HG03571 (cell line): Measurements from ENCODE around the gene IFITM10.

Experiments used
- ATAC-seq: cut with Tn5 transposase; IDR thresholded peaks from one replicate; pipeline ENCODE4 v1.9.1; 2021; ENCODE audit not compliant: unreplicated experiment

IFITM10 gene

DNA sequence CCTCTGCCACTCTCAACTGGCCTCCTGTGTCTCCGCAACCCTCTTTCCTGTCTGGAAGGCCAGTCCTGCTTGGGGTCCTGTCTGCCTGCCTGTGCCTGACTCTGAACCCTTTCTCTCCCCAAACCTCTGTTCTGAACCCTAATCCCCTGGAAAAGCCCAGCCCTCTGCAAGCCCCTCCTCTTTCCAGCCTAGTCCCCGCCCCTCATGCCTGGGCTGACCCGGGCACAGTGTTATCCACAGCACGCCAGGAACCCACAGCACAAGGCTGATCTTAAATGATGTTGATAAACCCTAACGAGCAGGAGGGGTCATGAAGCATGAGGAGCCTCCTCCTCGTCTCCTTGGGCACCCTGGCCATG, at the start of gene IFITM10:
IFITM10 (minus strand) TSS at position 115 of the 359 bp plus-strand sequence. CDS start 153 bp downstream, outside the sequence.
- ATAC-seq = no peak

GRCh38 chr11:1797391-1798125, 47.2 kb upstream of the IFITM10 start:
- no peak for ATAC-seq

DNA sequence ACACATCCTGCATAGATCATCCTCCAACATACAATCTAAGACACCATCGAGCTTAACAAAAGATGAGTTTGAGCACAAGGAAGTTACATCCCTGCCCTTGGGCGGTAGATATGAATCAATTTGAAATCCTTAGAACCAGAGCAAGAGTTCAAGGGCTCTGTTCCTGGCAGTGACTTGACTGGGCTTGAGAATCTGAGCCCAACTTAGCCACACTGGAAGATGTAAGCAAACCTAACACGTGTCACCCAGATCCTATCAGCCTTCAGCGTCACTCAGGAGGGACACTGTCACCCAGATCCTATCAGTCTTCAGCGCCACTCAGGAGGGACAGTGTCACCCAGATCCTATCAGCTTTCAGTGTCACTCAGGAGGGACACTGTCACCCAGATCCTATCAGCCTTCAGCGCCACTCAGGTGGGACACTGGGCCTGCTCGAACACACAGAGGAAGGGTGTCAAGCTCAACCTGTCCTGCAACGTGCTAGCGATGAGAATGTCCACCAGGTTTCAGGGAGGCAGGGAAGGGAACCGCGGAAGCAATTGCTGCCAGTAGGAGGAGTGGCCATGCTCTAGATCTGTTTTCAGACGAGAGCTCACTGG, 46.1 kb upstream of the IFITM10 start:
- no peak for ATAC-seq

DNA sequence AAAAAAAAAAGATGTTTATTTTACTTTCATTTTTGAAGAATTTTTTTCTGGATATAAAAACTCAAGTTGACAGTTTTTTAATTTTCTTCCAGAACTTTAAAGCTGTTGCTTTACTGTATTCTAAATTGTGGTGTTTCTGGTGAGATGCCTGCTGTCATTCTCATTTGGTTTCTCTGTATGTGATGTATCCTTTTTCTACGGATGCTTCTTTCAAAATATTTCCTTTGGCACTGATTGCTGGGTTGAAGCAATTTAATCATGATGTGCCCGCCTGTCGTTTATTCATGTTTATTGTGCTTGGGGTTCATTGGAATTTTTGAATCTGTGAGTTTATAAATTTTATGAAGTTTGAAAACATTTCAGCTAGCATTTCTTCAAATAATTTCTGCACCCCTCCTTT, 42.7 kb upstream of the IFITM10 start:
- ATAC-seq = no peak

DNA sequence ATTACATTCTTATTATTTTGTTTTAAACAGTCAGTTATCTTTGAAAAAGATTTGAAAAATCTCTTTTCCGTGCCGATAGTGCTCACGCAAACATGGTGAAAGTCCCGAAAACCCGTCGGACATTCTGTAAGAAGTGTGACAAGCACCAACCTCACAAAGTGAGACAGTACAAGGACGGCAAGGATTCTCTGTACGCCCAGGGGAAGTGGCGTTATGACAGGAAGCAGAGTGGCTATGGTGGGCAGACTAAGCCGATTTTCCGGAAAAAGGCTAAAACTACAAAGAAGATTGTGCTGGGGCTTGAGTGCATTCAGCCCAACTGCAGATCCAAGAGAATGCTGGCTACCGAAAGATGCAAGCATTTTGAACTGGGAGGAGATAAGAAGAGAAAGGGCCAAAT, 42.1 kb upstream of the IFITM10 start:
- no peak for ATAC-seq

DNA sequence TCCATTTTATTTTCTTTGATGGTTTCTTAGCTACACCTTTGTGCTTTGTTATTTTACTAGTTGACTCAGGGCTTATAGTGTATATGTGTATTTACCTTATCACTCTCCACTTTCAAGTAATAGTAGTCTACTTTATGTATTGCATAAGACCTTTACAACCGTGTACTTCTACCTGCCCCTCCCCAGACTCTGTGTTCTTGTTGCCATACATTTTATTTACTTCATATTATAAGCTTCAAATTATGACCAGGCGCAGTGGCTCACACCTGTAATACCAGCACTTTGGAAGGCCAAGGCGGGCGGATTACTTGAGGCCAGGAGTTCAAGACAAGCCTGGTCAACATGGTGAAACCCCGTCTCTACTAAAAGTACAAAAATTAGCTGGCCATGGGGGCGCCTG, 41.5 kb upstream of the IFITM10 start:
- no peak for ATAC-seq

DNA sequence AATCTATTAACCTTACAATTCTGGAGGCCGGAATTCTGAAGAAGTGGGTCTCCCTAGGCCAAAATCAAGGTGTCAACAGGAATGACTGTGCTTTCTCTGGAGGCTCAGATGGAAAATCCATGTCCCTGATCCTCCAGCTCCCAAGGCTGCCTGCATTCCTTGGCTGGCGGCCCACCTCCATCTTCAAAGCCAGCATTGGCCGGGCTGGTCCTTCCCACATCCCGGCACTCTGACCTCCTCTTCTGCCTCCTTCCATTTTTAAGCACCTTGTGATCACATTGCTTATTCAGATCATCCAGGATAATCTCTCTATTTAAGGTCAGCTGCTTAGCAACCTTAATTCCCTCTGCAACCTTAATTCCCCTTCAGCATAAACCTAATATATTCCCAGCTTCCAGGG, 36.1 kb upstream of the IFITM10 start:
- no peak for ATAC-seq

- ATAC-seq = no peak
Measured at GRCh38 chr11:1785749-1786413, 35.5 kb upstream of the IFITM10 start.

DNA sequence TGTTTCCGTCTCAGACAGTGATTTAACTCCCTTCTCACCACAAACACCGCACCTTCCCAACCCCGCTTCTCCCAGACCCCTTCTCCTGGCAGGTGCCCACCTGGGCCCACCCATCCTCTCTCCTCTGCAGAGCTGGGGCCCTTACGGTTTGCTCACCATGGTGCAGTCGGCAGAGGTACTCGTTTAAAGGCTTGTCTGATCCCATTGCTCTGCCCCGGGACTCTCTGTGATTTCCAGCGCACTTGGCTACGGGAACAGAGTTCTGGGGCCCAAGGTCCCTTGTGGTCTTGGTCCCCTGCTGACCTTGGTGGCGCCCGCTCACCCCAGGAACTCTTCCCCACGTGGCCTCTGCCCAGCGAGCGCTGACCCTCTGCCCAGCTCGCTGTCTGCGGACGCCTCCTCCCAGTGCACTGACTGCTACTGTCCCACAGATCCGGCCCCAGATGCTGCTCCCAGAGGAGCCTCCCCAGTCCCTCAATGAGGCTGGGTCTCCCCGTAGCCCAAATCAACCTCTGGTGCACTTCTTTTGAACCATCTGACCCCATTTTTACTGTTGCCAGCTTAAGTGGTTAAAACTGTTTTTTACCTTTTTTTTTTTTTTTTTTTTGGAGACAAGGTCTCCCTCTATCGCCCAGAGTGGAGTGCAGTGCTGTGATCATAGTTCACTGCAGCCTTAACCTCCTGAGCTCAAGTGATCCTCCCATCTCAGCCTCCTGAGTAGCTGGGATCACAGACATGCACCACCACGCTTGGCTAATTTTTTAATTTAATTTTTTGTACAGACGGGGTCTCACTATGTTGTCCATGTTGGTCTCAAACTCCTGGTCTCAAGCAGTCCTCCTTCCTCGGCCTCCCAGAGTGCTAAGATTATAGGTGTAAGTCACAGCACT, 34.6 kb upstream of the IFITM10 start:
- no peak for ATAC-seq

- ATAC-seq = no peak
Measured at GRCh38 chr11:1783725-1784529, 33.5 kb upstream of the IFITM10 start.

DNA sequence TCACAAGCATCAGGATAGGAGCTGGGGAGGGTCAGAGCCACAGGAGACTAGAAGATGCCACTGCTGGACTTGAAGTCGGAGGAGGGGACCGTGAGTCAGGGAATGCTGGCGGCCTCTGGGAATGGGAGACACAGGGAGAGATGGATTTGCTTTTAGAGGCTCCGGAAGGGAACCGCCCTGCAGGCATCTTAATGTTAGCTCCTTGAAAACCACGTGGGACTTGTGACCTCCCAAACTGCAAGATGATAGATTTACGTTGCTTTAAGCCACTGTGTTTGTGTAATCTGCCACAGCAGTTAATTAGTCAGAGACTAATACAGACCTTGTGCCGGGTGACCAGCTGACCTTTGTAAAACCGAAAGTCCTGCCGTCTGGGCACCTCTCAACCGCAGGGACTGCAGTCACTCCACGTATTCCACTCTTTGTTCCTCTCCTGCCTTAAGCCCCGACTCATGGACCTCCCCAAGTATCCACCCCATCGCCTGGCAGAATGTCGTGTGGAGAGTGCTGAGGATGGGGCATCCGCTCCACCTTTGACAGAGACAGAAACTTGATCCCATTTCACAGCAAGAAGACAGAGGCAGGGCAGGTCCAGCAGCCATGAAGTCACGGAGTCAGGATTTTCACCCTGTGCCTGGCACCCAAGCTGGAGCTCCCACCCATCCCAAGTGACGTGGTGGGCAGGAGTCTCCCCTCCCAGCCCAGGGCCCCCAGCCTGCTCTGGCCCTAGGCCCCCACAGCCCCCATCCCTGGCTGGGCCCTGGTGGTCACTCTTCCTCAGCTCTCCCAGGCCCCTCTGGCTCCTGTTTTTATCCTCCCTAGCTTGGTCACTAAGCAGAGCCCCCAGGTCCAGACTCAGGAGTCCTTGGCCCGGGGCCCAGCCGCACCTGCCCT, 32.7 kb upstream of the IFITM10 start:
- ATAC-seq = no peak

- ATAC-seq = no peak
Measured at GRCh38 chr11:1782031-1782590, 31.7 kb upstream of the IFITM10 start.

- ATAC-seq = no peak
Measured at GRCh38 chr11:1781593-1781975, 31.2 kb upstream of the IFITM10 start.

- ATAC-seq = no peak
Measured at GRCh38 chr11:1780700-1781592, 30.6 kb upstream of the IFITM10 start.

DNA sequence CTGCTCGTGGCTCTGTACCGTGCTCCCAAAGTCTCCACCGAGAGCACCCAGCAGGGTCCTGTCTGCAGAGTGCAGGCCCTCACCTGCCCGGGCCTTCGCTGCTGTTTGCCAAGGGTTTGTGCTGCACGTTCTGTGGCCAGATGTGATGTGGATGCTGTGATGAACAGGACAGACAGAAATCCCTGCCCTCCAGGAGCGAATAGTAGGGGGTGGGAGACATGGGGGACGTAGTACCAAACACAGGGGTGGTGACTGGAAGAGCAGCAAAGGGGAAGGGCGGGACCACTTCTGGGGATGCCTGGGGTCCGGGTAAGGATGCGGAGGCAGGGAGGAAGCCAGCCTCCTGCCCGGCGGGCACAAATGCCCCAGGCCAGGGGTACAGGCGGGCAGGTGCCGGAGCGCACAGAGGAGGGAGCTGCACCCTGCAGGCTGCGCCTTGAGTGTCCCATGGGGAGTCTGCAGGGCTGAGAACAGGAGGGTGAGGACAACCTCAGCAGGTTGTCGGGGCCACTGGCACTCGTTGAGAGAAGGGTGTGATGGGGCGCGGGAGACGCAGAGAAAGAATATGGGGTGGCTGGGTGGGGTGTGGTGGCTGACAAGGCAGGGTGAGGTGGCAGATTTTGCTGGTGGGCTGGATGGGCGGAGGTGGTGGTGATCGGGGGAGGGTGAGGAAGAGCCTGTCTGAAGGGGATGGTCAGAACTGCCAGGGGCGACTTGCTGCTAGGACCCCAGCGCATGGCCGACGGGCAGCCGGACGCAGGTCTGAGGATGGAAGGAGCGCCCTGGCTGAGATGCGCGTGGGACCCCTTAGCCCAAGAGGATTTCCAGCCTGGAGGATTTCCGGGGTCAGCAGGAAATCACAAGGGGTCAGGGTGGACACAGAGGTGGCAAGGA, 29.7 kb upstream of the IFITM10 start:
- ATAC-seq = no peak

GRCh38 chr11:1779034-1779805, 28.8 kb upstream of the IFITM10 start:
- no peak for ATAC-seq
